ENCODE results near the gene DPP10. TPM values are rescaled to one million over a fixed set of nuclear protein-coding genes. Genes with fewer than 3 reads are reported as not detected.

DPP10 gene
- total RNA-seq, 1 donor from 2014 or later, result not detected

DNA sequence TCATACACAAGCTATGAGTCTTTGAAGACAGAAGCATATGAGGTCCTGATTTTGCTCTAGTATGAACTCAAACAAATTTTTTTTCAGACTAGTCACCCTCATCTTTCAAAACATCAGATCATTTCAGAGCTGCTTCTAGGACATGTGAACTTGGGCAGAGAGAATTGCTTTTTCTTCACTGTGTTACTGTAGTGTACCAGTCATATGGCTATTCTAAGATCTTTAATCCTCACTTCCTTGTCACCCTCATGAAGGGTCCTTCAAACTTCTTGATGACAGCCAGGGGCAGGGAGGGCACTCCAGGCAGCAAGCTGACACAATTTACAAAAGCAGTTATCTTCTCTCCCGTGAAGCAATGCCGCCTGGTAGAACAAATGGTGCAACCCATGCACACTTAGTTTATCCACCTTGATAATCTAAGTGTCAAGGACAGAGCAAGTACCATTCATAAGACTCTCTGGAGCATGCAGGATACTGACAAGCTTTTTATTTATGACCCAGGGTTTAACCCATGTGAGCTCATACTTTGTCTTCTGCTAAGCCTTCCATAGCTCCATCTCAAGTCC, 200.6 kb downstream of the DPP10 start:
- Histone ChIP-seq H3K4me1 (no peaks in the 10 kb centered on the region), H3K4me3 (no peak overlapping the region), H3K36me3 (no peaks in the 10 kb centered on the region), H3K9me3 (no peaks in the 10 kb centered on the region), H3K27me3 (no peaks in the 10 kb centered on the region), H3K27ac (no peak overlapping the region)
- DNase-seq (ENCODE audit: low spot score in 2 of 2), result no peak
- TF ChIP-seq, protein P1, sequence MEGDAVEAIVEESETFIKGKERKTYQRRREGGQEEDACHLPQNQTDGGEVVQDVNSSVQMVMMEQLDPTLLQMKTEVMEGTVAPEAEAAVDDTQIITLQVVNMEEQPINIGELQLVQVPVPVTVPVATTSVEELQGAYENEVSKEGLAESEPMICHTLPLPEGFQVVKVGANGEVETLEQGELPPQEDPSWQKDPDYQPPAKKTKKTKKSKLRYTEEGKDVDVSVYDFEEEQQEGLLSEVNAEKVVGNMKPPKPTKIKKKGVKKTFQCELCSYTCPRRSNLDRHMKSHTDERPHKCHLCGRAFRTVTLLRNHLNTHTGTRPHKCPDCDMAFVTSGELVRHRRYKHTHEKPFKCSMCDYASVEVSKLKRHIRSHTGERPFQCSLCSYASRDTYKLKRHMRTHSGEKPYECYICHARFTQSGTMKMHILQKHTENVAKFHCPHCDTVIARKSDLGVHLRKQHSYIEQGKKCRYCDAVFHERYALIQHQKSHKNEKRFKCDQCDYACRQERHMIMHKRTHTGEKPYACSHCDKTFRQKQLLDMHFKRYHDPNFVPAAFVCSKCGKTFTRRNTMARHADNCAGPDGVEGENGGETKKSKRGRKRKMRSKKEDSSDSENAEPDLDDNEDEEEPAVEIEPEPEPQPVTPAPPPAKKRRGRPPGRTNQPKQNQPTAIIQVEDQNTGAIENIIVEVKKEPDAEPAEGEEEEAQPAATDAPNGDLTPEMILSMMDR (IDR thresholded peaks at IDR 0.05), result no peak
- intact Hi-C loops (cut with DNase I), result no loop called here

DNA sequence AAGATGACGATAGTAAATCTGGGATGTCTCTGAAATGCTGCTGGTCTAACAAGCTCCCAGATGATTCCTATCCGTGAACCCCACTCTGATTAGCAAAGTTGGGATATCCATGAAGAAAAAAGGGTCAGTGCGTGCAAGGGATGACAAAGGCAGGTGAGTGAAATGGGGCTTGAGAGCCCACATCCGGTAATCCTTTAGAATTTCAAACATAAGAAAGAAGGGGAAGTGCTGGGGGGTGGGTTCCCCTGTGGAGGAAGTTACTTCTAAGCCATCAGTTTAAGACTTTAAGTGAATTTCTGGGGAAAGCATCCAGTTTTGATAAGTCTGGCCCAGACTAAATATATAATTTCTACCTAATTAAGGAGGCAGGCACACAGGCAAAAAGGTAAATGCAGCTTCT, 209.5 kb downstream of the DPP10 start:
- H3K36me3 ChIP-seq, result no peaks in the 10 kb centered on the region
- H3K9me3 ChIP-seq, result no peaks in the 10 kb centered on the region
- no peak for DNase-seq (ENCODE audit: low spot score in 2 of 2)
- no peak overlapping the region for H3K27ac ChIP-seq
- intact Hi-C loops (cut with DNase I), result no loop called here
- H3K27me3 ChIP-seq, result no peaks in the 10 kb centered on the region
- no peak overlapping the region for H3K4me3 ChIP-seq
- no peaks in the 10 kb centered on the region for H3K4me1 ChIP-seq
- TF ChIP-seq, protein P1 (IDR thresholded peaks at IDR 0.05), result no peak

DNA sequence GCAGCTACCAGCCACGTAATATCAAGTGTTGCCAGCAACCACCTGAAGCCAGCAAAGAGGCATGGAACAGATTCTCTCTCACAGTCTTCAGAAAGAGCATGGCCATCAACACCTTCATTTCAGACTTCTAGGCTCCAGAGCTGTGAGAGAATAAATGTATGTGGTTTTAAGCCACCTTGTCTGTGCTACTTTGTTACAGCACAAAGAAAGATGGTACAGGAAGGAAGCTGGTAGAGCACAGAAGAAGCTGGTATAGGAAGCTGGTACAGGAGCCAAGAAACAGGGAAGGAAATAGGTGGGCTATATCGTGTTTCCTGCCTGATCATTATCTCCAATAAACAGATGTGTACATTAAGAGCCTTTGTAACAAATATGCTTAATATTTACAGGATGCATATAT, 217.4 kb downstream of the DPP10 start:
- TF ChIP-seq, protein P1 (IDR thresholded peaks at IDR 0.05), result no peak
- no peak overlapping the region for H3K4me3 ChIP-seq
- H3K27me3 ChIP-seq, result no peaks in the 10 kb centered on the region
- H3K9me3 ChIP-seq, result no peaks in the 10 kb centered on the region
- DNase-seq (ENCODE audit: low spot score in 2 of 2), result no peak
- intact Hi-C loops (cut with DNase I), result no loop called here
- no peaks in the 10 kb centered on the region for H3K4me1 ChIP-seq
- H3K36me3 ChIP-seq, result no peaks in the 10 kb centered on the region
- H3K27ac ChIP-seq, result no peak overlapping the region

DNA sequence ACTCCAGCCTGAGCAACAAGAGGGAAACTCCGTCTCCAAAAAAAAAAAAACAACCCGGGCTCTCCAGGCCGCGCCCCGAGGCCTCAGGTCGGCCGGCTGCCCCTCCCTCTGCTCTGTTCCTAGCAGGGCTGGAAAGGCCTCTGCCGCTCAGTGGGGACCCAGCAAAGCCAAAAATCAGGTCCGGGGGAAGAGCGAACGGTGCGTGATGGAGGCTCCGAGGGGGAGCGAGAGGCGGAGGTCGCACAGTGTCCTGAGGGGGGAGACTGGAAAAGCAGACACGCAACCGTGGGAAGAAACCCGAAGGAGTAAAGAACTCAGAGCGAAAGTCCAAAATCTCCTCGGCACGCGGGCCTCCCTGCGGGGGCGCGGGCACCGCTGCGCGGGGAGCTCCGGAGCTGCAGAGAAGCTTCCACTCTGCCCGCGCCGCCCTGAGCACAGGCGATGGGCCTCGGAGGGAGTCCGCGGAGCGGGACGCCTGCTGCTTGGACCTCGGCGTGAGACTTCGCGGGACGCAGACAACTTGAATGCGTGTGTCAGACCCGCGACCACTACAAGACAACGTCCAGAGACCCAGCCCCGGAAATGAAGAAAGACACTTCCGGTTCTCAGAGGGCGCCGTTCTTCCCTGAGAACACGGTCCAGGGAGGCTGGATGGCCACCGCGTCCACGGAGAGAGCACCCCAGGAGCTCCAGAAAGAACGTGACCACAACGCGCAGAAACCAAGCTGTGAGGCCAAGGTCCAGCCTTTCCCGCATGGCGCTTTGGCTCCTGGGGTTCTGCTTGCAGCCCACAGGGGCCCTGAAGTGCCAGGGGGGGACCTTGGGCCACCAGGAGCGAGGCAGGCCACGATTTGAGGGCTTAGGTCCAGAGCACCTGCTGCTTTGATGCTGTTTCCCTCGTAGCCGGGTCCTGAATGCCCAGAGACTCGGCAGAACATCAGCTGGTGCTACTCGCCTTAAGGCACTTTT, 219.8 kb downstream of the DPP10 start:
- intact Hi-C loops (cut with DNase I), result no loop called here
- Histone ChIP-seq H3K9me3 (no peaks in the 10 kb centered on the region), H3K27me3 (no peaks in the 10 kb centered on the region), H3K36me3 (no peaks in the 10 kb centered on the region), H3K4me3 (peak overlapping the region; percentile 70 to 73), H3K27ac (no peak overlapping the region), H3K4me1 (no peaks in the 10 kb centered on the region)
- DNase-seq (ENCODE audit: low spot score in 2 of 2), result peak in 1 of 2 donors; percentile 62
- TF ChIP-seq, protein P1 (IDR thresholded peaks at IDR 0.05), result no peak

DNA sequence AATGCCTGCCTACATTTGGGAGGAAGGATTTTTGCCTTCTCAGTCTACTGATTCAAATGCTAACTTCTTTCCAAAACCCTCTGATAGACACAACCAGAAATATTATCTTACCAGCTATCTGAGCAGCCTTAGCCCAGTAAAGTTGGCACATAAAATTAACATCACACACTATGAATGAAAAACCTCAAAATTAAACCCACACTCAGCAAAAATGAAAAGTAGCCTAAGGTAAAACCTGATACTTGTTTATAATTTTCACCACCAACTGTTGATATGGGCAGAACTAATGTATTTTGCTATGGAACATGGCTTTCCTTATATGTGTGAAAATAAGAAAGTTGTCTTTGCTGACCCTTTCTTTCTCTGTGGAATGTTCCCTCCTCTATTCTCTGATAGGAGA, 226.0 kb downstream of the DPP10 start:
- Histone ChIP-seq H3K4me1 (no peaks in the 10 kb centered on the region), H3K36me3 (no peaks in the 10 kb centered on the region), H3K27me3 (no peaks in the 10 kb centered on the region), H3K4me3 (no peak overlapping the region), H3K9me3 (no peaks in the 10 kb centered on the region), H3K27ac (no peak overlapping the region)
- intact Hi-C loops (cut with DNase I), result no loop called here
- TF ChIP-seq, protein P1 (IDR thresholded peaks at IDR 0.05), result no peak
- no peak for DNase-seq (ENCODE audit: low spot score in 2 of 2)

Data from ascending aorta (tissue), 2 donors.